GM21390 (cell line): ENCODE data around the gene FAM181B.

ENCODE experiments used
- ATAC-seq: cut with Tn5 transposase; IDR thresholded peaks from one replicate; pipeline ENCODE4 v1.9.1; 2021; ENCODE audit not compliant: unreplicated experiment

Gene FAM181B

GRCh38 chr11:82686211-82686610 lies 47.5 kb downstream of the FAM181B start:
- no peak for ATAC-seq

- no peak for ATAC-seq
These were observed 50.6 kb downstream of the FAM181B start for GRCh38 chr11:82683029-82683428.

- ATAC-seq, result peak; percentile 94
These were observed 51.5 kb downstream of the FAM181B start for GRCh38 chr11:82682003-82682751.

GRCh38 chr11:82680252-82680651 lies 53.4 kb downstream of the FAM181B start:
- ATAC-seq, result no peak
